Trophoblast cell (in vitro differentiated cells and primary cell): Measurements from ENCODE around the gene EYA2.

Experiments used
- DNase-seq, 2 donors: peaks; one replicate each; pipeline ENCODE4 v3.0.0-alpha.2; 2016
- H2AFZ ChIP-seq: 2 replicates; pipeline ENCODE4 v1.6.1; 2013; ENCODE audit warnings: low read length, moderate library complexity, mild to moderate bottlenecking; ENCODE audit not compliant: insufficient read depth, poor library complexity
- H2AK5ac ChIP-seq: 2 replicates; pipeline ENCODE4 v1.6.1; 2013; ENCODE audit warnings: mild to moderate bottlenecking, low read length
- H2BK120ac ChIP-seq: 2 replicates; pipeline ENCODE4 v1.6.1; 2013; ENCODE audit warnings: low read length, mild to moderate bottlenecking, moderate library complexity; ENCODE audit not compliant: insufficient read depth, poor library complexity
- H2BK12ac ChIP-seq: 2 replicates; pipeline ENCODE4 v1.6.1; 2013; ENCODE audit warnings: mild to moderate bottlenecking, low read length, moderate library complexity
- H2BK5ac ChIP-seq: 2 replicates; pipeline ENCODE4 v1.6.1; 2013; ENCODE audit warnings: low read length, low read depth, moderate library complexity, mild to moderate bottlenecking; ENCODE audit not compliant: poor library complexity
- H3K14ac ChIP-seq: 2 replicates; pipeline ENCODE4 v1.6.1; 2013; ENCODE audit warnings: mild to moderate bottlenecking, low read length
- H3K18ac ChIP-seq: 2 replicates; pipeline ENCODE4 v1.6.1; 2013; ENCODE audit warnings: mild to moderate bottlenecking, low read length
- H3K23ac ChIP-seq: 2 replicates; pipeline ENCODE4 v1.6.1; 2013; ENCODE audit warnings: low read length
- H3K27ac ChIP-seq: 2 replicates; pipeline ENCODE4 v1.5.1; 2013; ENCODE audit warnings: low read depth, mild to moderate bottlenecking, inconsistent platforms, low read length, moderate library complexity
- H3K27me3 ChIP-seq: 2 replicates; pipeline ENCODE4 v1.6.1; 2013; ENCODE audit warnings: inconsistent platforms, mild to moderate bottlenecking, low read length, moderate library complexity; ENCODE audit not compliant: insufficient read depth
- H3K36me3 ChIP-seq, 2 experiments: 1 replicate in 1 of 2; 2 replicates in 1 of 2; pipeline ENCODE4 v1.6.1; 2013; ENCODE audit warnings: low read length in 2 of 2, mild to moderate bottlenecking in 2 of 2, moderate library complexity in 1 of 2; ENCODE audit not compliant: insufficient read depth in 2 of 2, control insufficient read depth in 1 of 2
- H3K4ac ChIP-seq: 2 replicates; pipeline ENCODE4 v1.6.1; 2013; ENCODE audit warnings: low read depth, mild to moderate bottlenecking, low read length, moderate library complexity
- H3K4me1 ChIP-seq, 2 experiments: 1 replicate in 1 of 2; 2 replicates in 1 of 2; pipeline ENCODE4 v1.6.1; 2013; ENCODE audit warnings: low read length in 2 of 2, mild to moderate bottlenecking in 2 of 2, moderate library complexity in 1 of 2; ENCODE audit not compliant: insufficient read depth in 2 of 2, control insufficient read depth in 1 of 2
- H3K4me2 ChIP-seq: 2 replicates; pipeline ENCODE4 v1.6.1; 2013; ENCODE audit warnings: inconsistent platforms, mild to moderate bottlenecking, low read length, moderate library complexity
- H3K4me3 ChIP-seq: 2 replicates; pipeline ENCODE4 v1.5.1; 2013; ENCODE audit warnings: mild to moderate bottlenecking, low read depth, low read length, inconsistent platforms
- H3K79me1 ChIP-seq: one replicate; pipeline ENCODE4 v1.6.1; 2013; ENCODE audit warnings: low read length
- H3K79me2 ChIP-seq: 2 replicates; pipeline ENCODE4 v1.6.1; 2013; ENCODE audit warnings: low read length, mild to moderate bottlenecking; ENCODE audit not compliant: control insufficient read depth, insufficient read depth, poor library complexity
- H3K9ac ChIP-seq: 2 replicates; pipeline ENCODE4 v1.6.1; 2013; ENCODE audit warnings: mild to moderate bottlenecking, low read length
- H3K9me3 ChIP-seq: 2 replicates; pipeline ENCODE4 v1.6.1; 2013; ENCODE audit warnings: low read depth, mild to moderate bottlenecking, control low read depth, inconsistent platforms, low read length; ENCODE audit not compliant: insufficient read depth
- H4K12ac ChIP-seq: 2 replicates; pipeline ENCODE4 v1.6.1; 2013; ENCODE audit warnings: low read depth, mild to moderate bottlenecking, low read length, moderate library complexity
- H4K8ac ChIP-seq: 2 replicates; pipeline ENCODE4 v1.6.1; 2013; ENCODE audit warnings: low read depth, mild to moderate bottlenecking, low read length, moderate library complexity
- H4K91ac ChIP-seq: one replicate; pipeline ENCODE4 v1.6.1; 2013; ENCODE audit warnings: low read depth, mild to moderate bottlenecking, low read length, moderate library complexity
- WGBS: extraction: QIAGEN DNeasy Blood & Tissue Kit; methylation state at CpG from one replicate; pipeline ENCODE4 v1.1.7; 2013; ENCODE audit warnings: missing lambda C conversion rate; ENCODE audit not compliant: insufficient read length, insufficient coverage; ENCODE audit errors: extremely low coverage; 5-methylcytosine and 5-hydroxymethylcytosine counted together

EYA2 gene

DNA sequence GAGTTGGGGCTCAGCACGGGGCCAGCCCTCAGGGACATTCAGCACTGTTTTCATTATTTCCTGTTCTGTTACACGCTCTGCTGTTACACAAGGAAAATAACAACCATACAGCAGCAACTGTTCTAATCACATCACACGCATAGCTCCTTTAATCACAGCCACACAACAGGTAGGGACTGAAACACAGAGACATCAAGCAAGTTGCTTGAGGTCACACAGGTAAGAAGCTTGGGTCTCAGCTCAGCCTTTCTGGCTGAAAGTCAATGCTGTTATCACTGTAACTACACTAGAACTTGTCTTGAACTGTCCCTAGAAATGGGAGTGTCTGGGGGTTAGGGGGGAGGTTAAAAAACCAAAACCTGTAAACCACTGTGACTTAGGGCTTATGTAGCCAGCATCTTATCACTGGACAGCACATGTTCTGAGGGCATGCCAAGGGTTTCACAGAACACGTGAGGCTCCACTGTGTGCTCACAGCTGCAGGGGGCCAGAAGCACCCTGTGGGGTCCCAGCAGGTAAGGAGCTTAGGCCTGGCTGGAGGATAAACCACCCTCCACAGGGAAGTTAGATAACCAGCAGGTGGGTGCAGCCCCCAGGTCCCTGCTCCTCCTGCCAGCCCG is 146.0 kb downstream of the EYA2 start:
- Histone ChIP-seq H3K36me3 (peaks cover 0 to 3% of the 10 kb centered on the region in 2 experiments), H2BK12ac (no peak overlapping the region), H3K4me1 (peaks cover 0 to 2% of the 10 kb centered on the region in 2 experiments), H3K23ac (no peak overlapping the region), H3K27me3 (no peaks in the 10 kb centered on the region), H3K18ac (no peak overlapping the region), H3K4me2 (no peak overlapping the region), H3K9ac (no peak overlapping the region), H3K14ac (no peak overlapping the region), H3K4ac (no peak overlapping the region), H2AFZ (no peak overlapping the region), H3K79me1 (no peaks in the 10 kb centered on the region), H3K79me2 (no peaks in the 10 kb centered on the region), H4K12ac (no peak overlapping the region), H3K9me3 (peaks cover 2% of the 10 kb centered on the region), H4K91ac (no peak overlapping the region), H3K27ac (no peak overlapping the region), H4K8ac (no peak overlapping the region), H2AK5ac (no peak overlapping the region), H2BK120ac (no peak overlapping the region), H2BK5ac (no peak overlapping the region), H3K4me3 (no peak overlapping the region)
- no peak for DNase-seq
- WGBS: no CpG with 5 or more reads among the region's 5 CpGs

DNA sequence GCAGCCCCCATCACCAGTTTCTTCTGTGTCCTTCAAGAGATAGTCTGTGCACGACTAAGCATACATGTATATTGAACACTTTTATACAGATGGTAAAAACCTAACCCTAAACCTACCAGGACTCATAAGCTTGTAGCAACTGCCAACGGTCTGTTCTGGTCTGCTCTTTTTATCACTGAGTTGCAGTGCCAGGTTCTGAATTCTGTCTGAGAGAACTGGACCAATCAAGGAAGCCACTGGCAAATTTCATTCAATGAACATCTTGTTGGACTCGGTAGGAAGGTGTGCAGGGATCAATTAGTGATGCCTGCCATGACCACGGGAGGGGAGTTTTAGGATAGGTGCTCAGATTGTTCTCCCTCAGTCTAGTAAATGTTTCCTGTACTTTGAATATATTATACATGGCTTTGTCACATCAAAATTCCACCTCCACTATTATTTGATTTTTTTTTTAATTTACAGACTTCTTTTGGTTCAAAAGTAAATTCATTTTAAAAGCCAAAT is 146.8 kb downstream of the EYA2 start:
- no CpG with 5 or more reads among the region's 4 CpGs for WGBS
- Histone ChIP-seq H3K4me3 (no peak overlapping the region), H2BK5ac (no peak overlapping the region), H2AFZ (no peak overlapping the region), H3K9me3 (no peaks in the 10 kb centered on the region), H3K27me3 (no peaks in the 10 kb centered on the region), H3K4me1 (peaks cover 0 to 2% of the 10 kb centered on the region in 2 experiments), H2BK12ac (no peak overlapping the region), H4K12ac (no peak overlapping the region), H2AK5ac (no peak overlapping the region), H3K4ac (no peak overlapping the region), H3K79me1 (no peaks in the 10 kb centered on the region), H3K27ac (no peak overlapping the region), H3K4me2 (no peak overlapping the region), H3K36me3 (peaks cover 0 to 3% of the 10 kb centered on the region in 2 experiments), H4K8ac (no peak overlapping the region), H3K14ac (no peak overlapping the region), H3K23ac (no peak overlapping the region), H2BK120ac (no peak overlapping the region), H4K91ac (no peak overlapping the region), H3K79me2 (no peaks in the 10 kb centered on the region), H3K9ac (no peak overlapping the region), H3K18ac (no peak overlapping the region)
- DNase-seq: no peak

DNA sequence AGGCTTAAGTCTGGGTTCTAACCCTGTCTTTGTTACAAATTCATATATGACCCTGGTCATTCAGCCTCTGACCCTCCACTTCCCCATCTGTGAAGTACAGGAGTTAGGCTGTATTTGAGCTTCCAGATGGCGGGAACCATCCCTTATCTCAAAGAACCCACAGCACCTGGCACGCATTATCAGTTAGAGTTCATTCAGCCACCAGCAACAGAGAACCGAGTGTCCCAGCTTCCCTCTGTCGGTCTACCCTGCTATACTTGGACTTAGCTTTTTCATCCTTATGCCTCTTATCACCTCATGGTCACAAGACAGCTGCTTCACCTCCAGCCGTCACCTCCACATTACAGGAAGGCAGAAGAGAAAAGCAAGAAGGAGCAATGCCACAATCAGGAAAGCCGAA is 147.8 kb downstream of the EYA2 start:
- Histone ChIP-seq H3K14ac (no peak overlapping the region), H3K4me3 (no peak overlapping the region), H3K18ac (no peak overlapping the region), H3K4ac (no peak overlapping the region), H3K27me3 (no peaks in the 10 kb centered on the region), H3K4me2 (no peak overlapping the region), H2AK5ac (no peak overlapping the region), H3K79me2 (no peaks in the 10 kb centered on the region), H3K9me3 (no peaks in the 10 kb centered on the region), H3K79me1 (no peaks in the 10 kb centered on the region), H2AFZ (no peak overlapping the region), H3K9ac (no peak overlapping the region), H4K91ac (no peak overlapping the region), H2BK12ac (no peak overlapping the region), H3K27ac (no peak overlapping the region), H2BK120ac (no peak overlapping the region), H3K4me1 (peaks cover 0 to 2% of the 10 kb centered on the region in 2 experiments), H2BK5ac (no peak overlapping the region), H3K36me3 (peaks cover 3% of the 10 kb centered on the region in 2 experiments), H3K23ac (no peak overlapping the region), H4K8ac (no peak overlapping the region), H4K12ac (no peak overlapping the region)
- WGBS: no CpG with 5 or more reads among the region's 6 CpGs
- DNase-seq: no peak

DNA sequence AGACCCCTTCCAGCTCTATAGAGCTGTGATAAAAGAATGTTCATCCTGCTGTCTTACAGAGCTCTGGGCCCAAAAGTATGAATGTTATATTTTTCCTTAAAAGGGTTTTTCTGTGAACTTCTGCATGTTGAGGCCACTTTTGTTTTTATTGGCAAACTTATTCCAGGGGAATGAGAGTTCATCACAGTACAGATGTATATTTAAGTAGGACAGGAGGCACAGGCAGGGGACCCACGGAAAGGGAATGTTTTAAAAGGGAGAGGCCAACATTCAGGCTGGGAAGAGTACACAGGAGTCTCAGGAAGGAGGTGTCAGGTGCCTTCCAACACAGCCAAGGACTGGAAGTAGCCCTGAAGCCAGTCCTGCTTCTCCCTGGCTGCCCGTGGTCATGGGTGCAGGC is 148.4 kb downstream of the EYA2 start:
- H3K27me3 ChIP-seq: no peaks in the 10 kb centered on the region
- no peaks in the 10 kb centered on the region for H3K79me1 ChIP-seq
- no peak overlapping the region for H2AFZ ChIP-seq
- no peaks in the 10 kb centered on the region for H3K9me3 ChIP-seq
- H4K91ac ChIP-seq: no peak overlapping the region
- H3K4ac ChIP-seq: no peak overlapping the region
- H3K23ac ChIP-seq: no peak overlapping the region
- H2AK5ac ChIP-seq: no peak overlapping the region
- no peak overlapping the region for H3K18ac ChIP-seq
- H4K8ac ChIP-seq: no peak overlapping the region
- peaks cover 3% of the 10 kb centered on the region in 2 experiments for H3K36me3 ChIP-seq
- DNase-seq: no peak
- H3K4me1 ChIP-seq: peaks cover 0 to 2% of the 10 kb centered on the region in 2 experiments
- H2BK120ac ChIP-seq: no peak overlapping the region
- WGBS: no CpG with 5 or more reads among the region's 2 CpGs
- H3K4me2 ChIP-seq: no peak overlapping the region
- H3K27ac ChIP-seq: no peak overlapping the region
- H3K4me3 ChIP-seq: no peak overlapping the region
- no peak overlapping the region for H3K14ac ChIP-seq
- no peaks in the 10 kb centered on the region for H3K79me2 ChIP-seq
- H2BK12ac ChIP-seq: no peak overlapping the region
- no peak overlapping the region for H4K12ac ChIP-seq
- H3K9ac ChIP-seq: no peak overlapping the region
- no peak overlapping the region for H2BK5ac ChIP-seq
